GM12878 (cell line): ENCODE results near the gene CLN3. TPM values are rescaled to one million over a fixed set of nuclear protein-coding genes. Genes with fewer than 3 reads are reported as not detected.

ENCODE experiments used
- ATAC-seq: fragments of 200-7000 bp; cut with Tn5 transposase; 3 replicates; pipeline ENCODE4 v1.9.1; 2020; ENCODE audit warnings: mild to moderate bottlenecking, moderate library complexity
- BruUV-seq: library from RNA; stranded (reverse); fragments of 400-500 nt; replicated peaks from 2 replicates; lab custom pipeline; 2021; lab: Mats Ljungman, UMichigan
- CTCF ChIA-PET: fragments of 300-600 bp; sonication (Branson Sonifier 250); formaldehyde crosslinking; extraction: SDS; loops from one replicate; lab custom pipeline; 2021; ENCODE audit warnings: inconsistent platforms; lab: Yijun Ruan, JAX
- POLR2A ChIA-PET: fragments of 350-600 bp; formaldehyde crosslinking; extraction: SDS; loops from one replicate; lab custom pipeline; 2021; ENCODE audit warnings: inconsistent platforms; lab: Charles Lee
- RAD21 ChIA-PET: fragments of 300-600 bp; sonication (Branson Sonifier 250); formaldehyde crosslinking; loops from one replicate; lab custom pipeline; 2023; ENCODE audit warnings: antibody characterized with exemption; ENCODE audit not compliant: unreplicated experiment; lab: Charles Lee
- SMC1A ChIA-PET: fragments of 300-600 bp; sonication (Branson Sonifier 250); formaldehyde crosslinking; loops from one replicate; lab custom pipeline; 2023; ENCODE audit not compliant: unreplicated experiment, uncharacterized antibody; lab: Charles Lee
- DNase-seq: peaks from one replicate; pipeline ENCODE4 v3.0.0-alpha.2; 2011; ENCODE audit warnings: low read depth, low spot score
- FAIRE-seq: peaks from 3 replicates; lab custom pipeline; 2011; peaks lifted over from hg19 to GRCh38; lab: Jason Lieb, UNC
- H2AFZ ChIP-seq: 2 replicates; pipeline ENCODE4 v1.6.0; 2011; ENCODE audit warnings: low read depth, low read length, control low read depth; ENCODE audit not compliant: control insufficient read depth
- H3K27ac ChIP-seq: 2 replicates; pipeline ENCODE4 v1.5.1; 2011; ENCODE audit warnings: control low read depth; ENCODE audit not compliant: control insufficient read depth, insufficient read depth
- H3K27me3 ChIP-seq, 2 experiments: replicated peaks in 1 of 2; 2 replicates each; pipeline versions ENCODE4 v1.6.0 to v1.6.1; 2011; ENCODE audit warnings: low read length in 1 of 2; ENCODE audit not compliant: control insufficient read depth in 2 of 2, insufficient read depth in 2 of 2
- H3K36me3 ChIP-seq, 2 experiments: 2 replicates each; pipeline ENCODE4 v1.5.1; 2011; ENCODE audit warnings: low read length in 1 of 2; ENCODE audit not compliant: control insufficient read depth in 2 of 2, insufficient read depth in 2 of 2
- H3K4me1 ChIP-seq: 2 replicates; pipeline ENCODE4 v1.6.1; 2011; ENCODE audit warnings: mild to moderate bottlenecking, low read length, moderate library complexity, mixed read lengths; ENCODE audit not compliant: control insufficient read depth, insufficient read depth
- H3K4me2 ChIP-seq: 2 replicates; pipeline ENCODE4 v1.6.0; 2011; ENCODE audit warnings: control low read depth; ENCODE audit not compliant: control insufficient read depth, insufficient read depth
- H3K4me3 ChIP-seq: fragments of 200-600 bp; sonication (generic); 2 replicates; pipeline ENCODE4 v1.5.1; 2016
- H3K79me2 ChIP-seq: 2 replicates; pipeline ENCODE4 v1.6.0; 2011; ENCODE audit warnings: low read length; ENCODE audit not compliant: control insufficient read depth, insufficient read depth
- H3K9ac ChIP-seq: 2 replicates; pipeline ENCODE4 v1.8.0; 2011; ENCODE audit warnings: low read length, control low read depth, mixed read lengths; ENCODE audit not compliant: control insufficient read depth, insufficient read depth
- H3K9me3 ChIP-seq: replicated peaks from 3 replicates; pipeline ENCODE4 v1.5.1; 2011; ENCODE audit warnings: mild to moderate bottlenecking, low read length; ENCODE audit not compliant: control insufficient read depth, insufficient read depth
- H4K20me1 ChIP-seq: 2 replicates; pipeline ENCODE4 v1.6.0; 2011; ENCODE audit not compliant: control insufficient read depth, insufficient read depth
- BACH1 ChIP-seq: fragments of 450-650 bp; IDR thresholded peaks from 2 replicates; pipeline ENCODE4 v1.6.1; 2017; ENCODE audit warnings: mild to moderate bottlenecking, borderline replicate concordance
- BHLHE40 ChIP-seq, 2 experiments: fragments of 450-650 bp in 1 of 2; IDR thresholded peaks; 2 replicates each; pipeline ENCODE4 v1.6.1; 2011 to 2017; ENCODE audit warnings: low read depth in 2 of 2, borderline replicate concordance in 1 of 2, improper control_type of control experiment in 1 of 2, low read length in 1 of 2, mild to moderate bottlenecking in 1 of 2
- CBFB ChIP-seq: IDR thresholded peaks from 2 replicates; pipeline ENCODE4 v1.6.1; 2016; ENCODE audit warnings: antibody characterized with exemption, low read depth
- EGR1 ChIP-seq, 2 experiments: IDR thresholded peaks; 1 replicate in 1 of 2; 2 replicates in 1 of 2; pipeline ENCODE4 v1.6.1; 2011 to 2012; ENCODE audit warnings: low read depth in 2 of 2, low read length in 2 of 2, borderline replicate concordance in 1 of 2, mild to moderate bottlenecking in 1 of 2, moderate library complexity in 1 of 2
- IKZF2 ChIP-seq, 2 experiments: fragments of 450-650 bp; IDR thresholded peaks; 2 replicates each; pipeline ENCODE4 v1.6.1; 2017; ENCODE audit warnings: mild to moderate bottlenecking in 2 of 2, moderate library complexity in 2 of 2
- MTA2 ChIP-seq: fragments of 450-650 bp; IDR thresholded peaks from 2 replicates; pipeline ENCODE4 v1.6.1; 2016; ENCODE audit warnings: low read depth, mild to moderate bottlenecking, moderate library complexity
- NBN ChIP-seq: fragments of 450-650 bp; IDR thresholded peaks from 2 replicates; pipeline ENCODE4 v1.6.1; 2016
- SREBF2 ChIP-seq: IDR thresholded peaks from 2 replicates; pipeline ENCODE4 v1.6.1; 2012; ENCODE audit warnings: mild to moderate bottlenecking, low read length
- TCF3 ChIP-seq: IDR thresholded peaks from 2 replicates; pipeline ENCODE4 v1.6.1; 2012; ENCODE audit warnings: low read depth, mild to moderate bottlenecking, low read length, borderline replicate concordance; ENCODE audit not compliant: insufficient read depth
- ZNF622 ChIP-seq: fragments of 450-650 bp; IDR thresholded peaks from 2 replicates; pipeline ENCODE4 v1.6.1; 2017; ENCODE audit warnings: mild to moderate bottlenecking, inconsistent platforms
- WGBS: methylation state at CpG from one replicate; pipeline ENCODE4 v1.1.6; 2016; ENCODE audit warnings: low lambda C conversion rate; ENCODE audit not compliant: insufficient replicate concordance, insufficient coverage; ENCODE audit errors: missing lambda C conversion rate; 5-methylcytosine and 5-hydroxymethylcytosine counted together
- in situ Hi-C: fragments of 300-500 bp; cut with MboI; formaldehyde crosslinking; loops from 9 replicates; pipeline ENCODE4 v1.14.3; 2018; ENCODE audit warnings: mixed read lengths
- intact Hi-C: fragments of 100-400 bp; cut with micrococcal nuclease; formaldehyde crosslinking; loops from one replicate; pipeline ENCODE4 v1.14.2; 2022; ENCODE audit not compliant: unreplicated experiment
- polyA plus RNA-seq, 11 experiments: library from polyadenylated mRNA; depleted of rRNA in 4 of 11; unstranded in 6 of 11; stranded (reverse) in 5 of 11; fragments of >200 nt; fragmentation: Nextera tagmentation in 4 of 11; fragmentation: Illumina TruSeq in 1 of 11; extraction: Ambion mirVana in 4 of 11; extraction: Trizol in 1 of 11; gene quantifications; 1 replicate in 1 of 11; 2 replicates in 10 of 11; pipeline versions ENCODE4 v1.2.1 to v1.2.3, GENCODE V29; 2011 to 2016; ENCODE audit warnings: inconsistent platforms in 2 of 11, missing spikeins in 2 of 11, low read depth in 1 of 11
- total RNA-seq, 4 experiments: library from RNA; depleted of rRNA in 3 of 4; stranded (reverse); fragments of >200 nt in 3 of 4; fragmentation: Illumina TruSeq in 1 of 4; extraction: Trizol in 1 of 4; gene quantifications; 2 replicates each; pipeline versions ENCODE4 v1.2.1 to v1.2.3, GENCODE V29; 2013 to 2021
- TF ChIP-seq, protein P1 (sequence below): IDR thresholded peaks from 2 replicates; pipeline ENCODE4 v1.6.1; 2012; ENCODE audit warnings: low read depth, low read length, improper control_type of control experiment
- TF ChIP-seq, protein P2 (sequence below): fragments of 450-650 bp; IDR thresholded peaks from 2 replicates; pipeline ENCODE4 v1.6.1; 2017; ENCODE audit warnings: borderline replicate concordance

The CLN3 gene
- total and polyA plus RNA-seq, 10 of the 15 experiments (the other 5 are each of a cell fraction or from before 2014, with no cell fraction given): 2.3 to 25.0 (median 16.6) TPM

DNA sequence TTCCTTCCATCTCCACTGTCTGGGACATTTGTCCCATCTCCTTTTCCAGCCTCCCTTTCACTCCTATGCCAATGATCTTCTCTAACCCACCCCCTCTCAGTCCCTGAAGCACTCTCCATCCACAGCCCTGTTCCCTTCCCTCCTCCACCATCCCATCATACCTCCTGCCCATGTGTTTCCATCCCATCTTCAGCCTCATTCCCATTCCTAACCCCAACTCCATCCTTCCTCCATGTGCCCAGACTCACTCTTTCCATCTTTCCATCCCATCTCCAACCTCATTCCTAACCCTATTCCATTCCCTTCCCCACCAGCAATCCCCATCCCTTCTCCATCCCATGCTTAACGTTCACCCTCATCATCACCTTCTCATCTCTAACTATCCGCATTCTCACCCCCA, 10.4 kb upstream of the CLN3 start:
- Histone ChIP-seq H3K9me3 (no peaks in the 10 kb centered on the region), H3K9ac (no peak overlapping the region), H3K4me3 (no peak overlapping the region), H3K4me1 (peaks cover 18% of the 10 kb centered on the region), H4K20me1 (no peaks in the 10 kb centered on the region), H3K27me3 (no peaks in the 10 kb centered on the region), H3K27ac (no peak overlapping the region), H3K36me3 (no peaks in the 10 kb centered on the region), H3K4me2 (no peak overlapping the region), H2AFZ (no peak overlapping the region), H3K79me2 (no peaks in the 10 kb centered on the region)
- in situ Hi-C loops: no loop called here
- DNase-seq (no peak), FAIRE-seq (no peak), ATAC-seq (no peak)
- TF ChIP-seq IKZF2 (IDR thresholded peaks at IDR 0.05) (0 out of 4 replicates have a peak, but pooled peaks of 1 of the 2 experiments have one; percentile 23), BACH1 (no peak), SREBF2 (no peak)
- ChIA-PET SMC1A (interaction anchor here (2.0 kb wide), 1 partner anchor 14 kb away, joined by 5 read pairs; no protein-coding TSS in a partner anchor), RAD21 (no interaction called here), POLR2A (interaction anchor here (0.6 kb wide), 1 partner anchor 134 kb away, joined by 8 read pairs; no protein-coding TSS in a partner anchor), CTCF (interaction anchor here (1.5 kb wide), 1 partner anchor 181 kb away, joined by 3 read pairs; no protein-coding TSS in a partner anchor)
- BruUV-seq: no TSS peak
- WGBS: 63% methylated on average over 2 of the region's 2 CpGs
- intact Hi-C loops: no loop called here

DNA sequence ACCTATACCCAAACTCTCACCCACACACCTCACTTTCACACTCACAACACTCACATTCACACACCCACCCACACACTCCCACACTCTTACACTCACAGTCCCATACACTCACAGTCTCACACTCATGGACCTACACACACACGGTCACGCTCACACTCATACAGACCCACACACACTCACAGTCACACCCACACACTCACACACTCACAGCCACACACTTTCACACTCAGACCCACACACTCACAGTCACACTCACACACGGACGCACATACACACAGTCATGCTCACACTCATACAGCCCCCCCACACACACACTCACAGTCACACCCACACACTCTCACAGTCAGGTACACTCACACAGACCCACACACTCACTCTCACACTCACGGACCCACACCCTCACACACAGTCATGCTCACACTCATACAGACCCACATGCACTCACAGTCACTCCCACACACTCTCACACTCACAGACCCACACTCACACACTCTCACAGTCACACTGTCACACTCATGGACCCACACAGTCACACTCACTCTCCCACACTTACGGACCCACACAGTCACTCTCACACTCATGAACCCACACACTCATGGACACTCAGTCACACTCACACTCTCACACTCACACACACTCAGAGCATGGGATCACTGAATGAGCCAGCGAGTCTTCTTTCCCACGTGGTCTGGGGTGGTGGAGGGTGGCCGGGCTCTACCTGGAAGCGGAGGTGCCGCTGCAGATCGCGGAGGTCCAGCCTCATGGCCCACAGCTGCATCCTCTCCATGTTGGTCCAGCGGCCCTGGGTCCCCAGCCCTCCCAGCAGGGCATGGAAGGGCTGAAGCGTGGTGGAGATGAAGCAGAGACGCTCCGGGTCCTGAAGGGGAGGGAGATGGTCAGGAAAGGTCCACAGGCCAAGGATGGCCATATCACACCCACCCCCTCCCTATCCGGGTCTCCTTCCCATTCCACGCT, 9.7 kb upstream of the CLN3 start:
- H3K4me3 ChIP-seq: no peak overlapping the region
- in situ Hi-C loops: no loop called here
- TF ChIP-seq MTA2 (0 out of 2 replicates have a peak, but pooled peaks have one; percentile 8), BHLHE40 (IDR thresholded peaks at IDR 0.05; ENCODE audit: borderline replicate concordance in 1 of 2, low read depth in 2 of 2, low read length in 1 of 2) (no peak), EGR1 (IDR thresholded peaks at IDR 0.05; ENCODE audit: borderline replicate concordance in 1 of 2, low read depth in 2 of 2, low read length in 2 of 2) (no peak), CBFB (no peak), ZNF622 (no peak), TCF3 (peak; percentile 24; the same call in 1 of the 2 replicates), NBN (peak; percentile 58; the same call in 1 of the 2 replicates)
- TF ChIP-seq, protein P1, sequence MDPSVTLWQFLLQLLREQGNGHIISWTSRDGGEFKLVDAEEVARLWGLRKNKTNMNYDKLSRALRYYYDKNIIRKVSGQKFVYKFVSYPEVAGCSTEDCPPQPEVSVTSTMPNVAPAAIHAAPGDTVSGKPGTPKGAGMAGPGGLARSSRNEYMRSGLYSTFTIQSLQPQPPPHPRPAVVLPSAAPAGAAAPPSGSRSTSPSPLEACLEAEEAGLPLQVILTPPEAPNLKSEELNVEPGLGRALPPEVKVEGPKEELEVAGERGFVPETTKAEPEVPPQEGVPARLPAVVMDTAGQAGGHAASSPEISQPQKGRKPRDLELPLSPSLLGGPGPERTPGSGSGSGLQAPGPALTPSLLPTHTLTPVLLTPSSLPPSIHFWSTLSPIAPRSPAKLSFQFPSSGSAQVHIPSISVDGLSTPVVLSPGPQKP: no peak
- TF ChIP-seq, protein P2, sequence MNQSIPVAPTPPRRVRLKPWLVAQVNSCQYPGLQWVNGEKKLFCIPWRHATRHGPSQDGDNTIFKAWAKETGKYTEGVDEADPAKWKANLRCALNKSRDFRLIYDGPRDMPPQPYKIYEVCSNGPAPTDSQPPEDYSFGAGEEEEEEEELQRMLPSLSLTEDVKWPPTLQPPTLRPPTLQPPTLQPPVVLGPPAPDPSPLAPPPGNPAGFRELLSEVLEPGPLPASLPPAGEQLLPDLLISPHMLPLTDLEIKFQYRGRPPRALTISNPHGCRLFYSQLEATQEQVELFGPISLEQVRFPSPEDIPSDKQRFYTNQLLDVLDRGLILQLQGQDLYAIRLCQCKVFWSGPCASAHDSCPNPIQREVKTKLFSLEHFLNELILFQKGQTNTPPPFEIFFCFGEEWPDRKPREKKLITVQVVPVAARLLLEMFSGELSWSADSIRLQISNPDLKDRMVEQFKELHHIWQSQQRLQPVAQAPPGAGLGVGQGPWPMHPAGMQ: 0 out of 2 replicates have a peak, but pooled peaks have one; percentile 2

More for the DNA sequence above, 9.7 kb upstream of the CLN3 start:
- FAIRE-seq: no peak
- no peaks in the 10 kb centered on the region for H3K79me2 ChIP-seq
- H3K27me3 ChIP-seq: no peaks in the 10 kb centered on the region
- H4K20me1 ChIP-seq: no peaks in the 10 kb centered on the region
- ChIA-PET SMC1A (no interaction called here), CTCF (no interaction called here), RAD21 (no interaction called here), POLR2A (interaction anchor here (0.6 to 0.7 kb wide), 2 partner anchors 52 to 134 kb away, joined by 3 to 8 read pairs; partner anchors contain the start of gene SGF29)
- no peak overlapping the region for H3K9ac ChIP-seq
- H3K4me1 ChIP-seq: peaks cover 11% of the 10 kb centered on the region
- H3K36me3 ChIP-seq: no peaks in the 10 kb centered on the region
- H2AFZ ChIP-seq: no peak overlapping the region
- no TSS peak for BruUV-seq
- H3K9me3 ChIP-seq: no peaks in the 10 kb centered on the region
- 89% methylated on average over 18 of the region's 19 CpGs for WGBS
- H3K4me2 ChIP-seq: no peak overlapping the region
- intact Hi-C loops: no loop called here
- H3K27ac ChIP-seq: no peak overlapping the region
- no peak for DNase-seq
- ATAC-seq: no peak
